AG09319 (cell line): ENCODE measurements around the gene ODAD2.

Experiments
- DNase-seq: peaks from one replicate; pipeline ENCODE4 v3.0.0-alpha.2; 2010; ENCODE audit warnings: low read depth; ENCODE audit errors: extremely low read depth
- CTCF ChIP-seq: IDR thresholded peaks from 2 replicates; pipeline ENCODE4 v1.5.1; 2011; ENCODE audit warnings: low read depth, mild to moderate bottlenecking, inconsistent platforms, low read length, moderate library complexity

ODAD2 gene

DNA sequence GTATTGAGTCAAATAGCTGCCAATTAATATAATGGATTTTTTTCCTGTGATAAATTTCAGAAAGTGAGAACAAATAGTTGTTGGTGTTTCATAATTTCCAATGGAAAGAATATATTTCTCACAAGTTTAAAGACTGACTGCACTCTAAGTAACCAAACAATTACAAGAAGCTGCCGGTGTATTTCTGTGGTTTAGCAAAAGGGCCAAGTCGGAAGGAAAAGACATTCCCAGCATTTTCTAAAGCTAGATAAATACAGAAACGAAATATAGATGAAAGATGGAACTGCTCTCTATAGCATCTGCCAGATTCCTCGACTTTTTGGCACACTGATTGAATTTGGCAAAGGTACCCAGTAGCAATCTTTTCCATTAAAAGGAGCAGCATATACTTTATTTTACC, 160.5 kb downstream of the ODAD2 start:
- no peak for DNase-seq
- no peak for TF ChIP-seq CTCF

DNA sequence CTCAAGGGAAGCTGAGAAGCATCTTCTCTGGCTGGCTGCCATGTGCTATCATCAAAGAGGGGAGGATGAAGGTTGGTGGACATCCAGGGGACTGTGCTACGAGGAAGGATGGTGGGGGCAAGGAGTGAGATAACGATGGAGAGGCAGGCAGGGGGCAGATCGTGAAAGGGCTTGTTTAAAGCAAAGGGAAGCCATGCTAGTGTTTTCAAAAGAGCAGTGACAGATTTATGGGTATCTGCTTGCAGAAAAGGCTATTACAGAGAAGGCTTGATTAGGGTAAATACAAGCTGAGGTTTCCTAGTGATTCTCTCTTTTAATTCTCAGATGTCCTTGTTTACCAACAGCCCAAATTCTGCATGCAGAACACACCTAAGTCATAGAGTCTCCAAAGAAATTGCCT, 164.4 kb downstream of the ODAD2 start:
- no peak for DNase-seq

DNA sequence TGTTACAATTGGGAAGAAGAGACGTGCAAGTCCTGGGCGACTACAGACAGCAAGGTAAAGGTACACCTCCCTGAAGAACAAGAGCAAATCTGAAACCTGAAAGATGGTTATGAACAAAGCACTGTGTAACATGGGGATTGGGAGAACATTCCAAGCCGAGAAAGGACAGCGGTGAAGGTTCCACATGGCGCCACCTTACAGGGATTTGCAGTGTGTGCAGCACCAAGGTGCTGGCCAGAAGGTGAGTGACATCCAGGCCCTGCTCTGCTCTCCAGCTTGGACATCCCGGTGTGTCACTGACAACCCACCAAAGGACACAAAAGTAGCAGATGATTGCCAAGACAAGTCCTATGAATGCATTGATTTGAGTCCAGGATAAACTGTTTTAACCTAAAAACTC, 165.1 kb downstream of the ODAD2 start:
- no peak for TF ChIP-seq CTCF
- no peak for DNase-seq

More for the DNA sequence above, 164.4 kb downstream of the ODAD2 start:
- no peak for TF ChIP-seq CTCF

GRCh38 chr10:27832826-27833225, 166.1 kb downstream of the ODAD2 start:
- no peak for DNase-seq
- TF ChIP-seq CTCF, result no peak

DNA sequence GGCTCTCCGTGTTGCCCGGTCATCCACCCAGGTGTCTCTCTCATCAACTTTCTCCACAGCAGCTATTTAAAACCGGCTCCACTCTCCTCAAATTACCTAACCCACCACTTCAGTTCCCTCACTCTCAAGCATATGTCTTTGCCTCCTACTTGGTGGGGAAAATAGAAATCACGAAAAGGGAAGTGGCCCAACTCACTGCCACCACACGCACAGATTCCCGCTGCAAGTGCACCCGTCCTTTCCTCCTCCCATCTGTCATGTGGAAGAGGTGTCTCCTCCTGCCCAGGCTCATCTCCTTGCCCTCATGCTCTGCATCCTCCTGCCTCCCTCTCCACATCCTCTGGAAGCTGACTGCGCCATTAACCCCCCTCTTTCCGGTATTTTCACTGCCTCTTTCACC, 172.5 kb downstream of the ODAD2 start:
- DNase-seq, result no peak
- no peak for TF ChIP-seq CTCF

GRCh38 chr10:27822301-27822700, 176.6 kb downstream of the ODAD2 start:
- no peak for TF ChIP-seq CTCF
- DNase-seq, result peak; percentile 75

GRCh38 chr10:27820637-27821036, 178.2 kb downstream of the ODAD2 start:
- DNase-seq, result no peak
- no peak for TF ChIP-seq CTCF
